BE2C (cell line): ENCODE results near the gene TRAP1. TPM values are rescaled to one million over a fixed set of nuclear protein-coding genes. Genes with fewer than 3 reads are reported as not detected.
A peak's percentile ranks its signal among the peaks of the same experiment; 100 is the strongest.

Source experiments
- DNase-seq: peaks from one replicate; pipeline ENCODE4 v3.0.0-alpha.2; 2020
- H3K27me3 ChIP-seq: fragments of 250-450 bp; sonication (Bioruptor Pico); 2 replicates; pipeline ENCODE4 v1.5.1; 2020; ENCODE audit warnings: mild to moderate bottlenecking
- H3K36me3 ChIP-seq: fragments of 250-450 bp; sonication (Bioruptor Pico); 2 replicates; pipeline ENCODE4 v1.5.1; 2020; ENCODE audit warnings: mild to moderate bottlenecking
- H3K4me1 ChIP-seq: fragments of 250-450 bp; sonication (Bioruptor Pico); 2 replicates; pipeline ENCODE4 v1.5.1; 2020
- H3K4me3 ChIP-seq: 2 replicates; pipeline ENCODE4 v1.5.1; 2011; ENCODE audit warnings: low read depth, low read length
- H3K9me3 ChIP-seq: fragments of 250-450 bp; sonication (Bioruptor Pico); 2 replicates; pipeline ENCODE4 v1.5.1; 2020
- CTCF ChIP-seq: IDR thresholded peaks from 2 replicates; pipeline ENCODE4 v1.5.1; 2012; ENCODE audit warnings: mild to moderate bottlenecking, low read depth, low read length
- polyA plus RNA-seq: library from polyadenylated mRNA; unstranded; fragments of >200 nt; gene quantifications from one replicate; pipeline ENCODE4 v1.2.1, GENCODE V29; 2012; ENCODE audit warnings: low read depth, missing spikeins; ENCODE audit not compliant: insufficient read length, insufficient read depth

The TRAP1 gene
- 372 TPM for polyA plus RNA-seq

GRCh38 chr16:3717235-3718018 is at the start of gene TRAP1:
TSS of gene TRAP1 (minus strand) at chr16:3717524. CDS start at chr16:3717508, 16 bp downstream.
- Histone ChIP-seq H3K4me3 (peak within 1 kb of the TSS; percentile 84), H3K36me3 (peaks cover 33% of the 10 kb centered on the region), H3K9me3 (no peaks in the 10 kb centered on the region), H3K4me1 (no peaks in the 10 kb centered on the region), H3K27me3 (no peaks in the 10 kb centered on the region)
- TF ChIP-seq CTCF: no peak
- DNase-seq: peak; percentile 95

GRCh38 chr16:3766177-3766576 is 48.9 kb upstream of the TRAP1 start:
- Histone ChIP-seq H3K36me3 (peaks cover 62% of the 10 kb centered on the region), H3K4me1 (peaks cover 4% of the 10 kb centered on the region), H3K4me3 (no peak overlapping the region), H3K27me3 (no peaks in the 10 kb centered on the region), H3K9me3 (no peaks in the 10 kb centered on the region)
- no peak for TF ChIP-seq CTCF
- no peak for DNase-seq

GRCh38 chr16:3764409-3764808 is 47.1 kb upstream of the TRAP1 start:
- no peak for DNase-seq
- Histone ChIP-seq H3K4me3 (no peak overlapping the region), H3K27me3 (no peaks in the 10 kb centered on the region), H3K4me1 (peaks cover 7% of the 10 kb centered on the region), H3K36me3 (peaks cover 55% of the 10 kb centered on the region), H3K9me3 (no peaks in the 10 kb centered on the region)
- TF ChIP-seq CTCF: no peak

GRCh38 chr16:3762107-3762750 is 44.9 kb upstream of the TRAP1 start:
- no peaks in the 10 kb centered on the region for H3K9me3 ChIP-seq
- peaks cover 57% of the 10 kb centered on the region for H3K36me3 ChIP-seq
- peak; percentile 31 for DNase-seq
- no peak overlapping the region for H3K4me3 ChIP-seq
- peaks cover 7% of the 10 kb centered on the region for H3K4me1 ChIP-seq
- H3K27me3 ChIP-seq: no peaks in the 10 kb centered on the region
- TF ChIP-seq CTCF: no peak

- no peak for TF ChIP-seq CTCF
- DNase-seq: peak; percentile 81
- no peaks in the 10 kb centered on the region for H3K27me3 ChIP-seq
- no peaks in the 10 kb centered on the region for H3K9me3 ChIP-seq
- peaks cover 7% of the 10 kb centered on the region for H3K4me1 ChIP-seq
- H3K36me3 ChIP-seq: peaks cover 55% of the 10 kb centered on the region
- H3K4me3 ChIP-seq: no peak overlapping the region
Measured at GRCh38 chr16:3761375-3762106, 44.2 kb upstream of the TRAP1 start.
